Measurements from ENCODE around the gene SNX21.

SNX21 gene

DNA sequence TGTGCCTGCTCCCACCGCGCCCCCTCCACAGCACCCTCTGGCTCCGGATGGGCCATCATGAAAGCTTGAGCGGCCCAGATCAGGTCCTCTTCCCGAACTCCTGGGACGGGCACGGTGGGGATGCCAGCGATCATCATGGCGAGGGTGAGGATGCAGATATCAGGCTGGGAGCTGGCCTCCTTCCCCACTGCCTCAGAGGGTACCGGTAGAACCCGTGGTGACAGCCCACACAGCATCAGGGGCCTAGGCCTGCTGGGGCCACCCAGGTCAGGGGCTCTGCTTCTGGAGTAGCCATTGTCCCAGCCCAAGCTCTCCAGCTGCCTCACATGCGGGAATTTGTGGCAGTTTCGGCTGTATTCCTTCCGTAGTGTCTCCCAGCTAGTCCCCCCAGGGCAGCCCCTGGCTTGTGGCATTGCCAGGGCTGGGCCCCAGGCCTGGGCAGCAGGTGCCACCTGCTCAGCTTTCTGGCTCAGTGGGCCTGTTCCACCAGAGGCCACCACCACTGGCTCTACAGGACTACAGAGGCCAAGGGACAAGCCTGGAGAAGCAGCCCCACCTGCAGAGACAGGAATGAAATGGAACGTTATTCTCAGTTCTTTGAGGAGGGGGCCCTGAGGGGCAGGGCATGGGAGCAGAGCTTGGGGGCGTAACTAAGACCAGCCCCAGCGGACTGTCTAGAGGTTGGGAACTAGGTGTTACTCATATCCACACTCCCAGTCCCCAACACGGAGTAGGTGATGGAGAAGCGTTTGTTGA lies 53.2 kb downstream of the SNX21 start:
- no peak for DNase-seq (ENCODE audit: low spot score)
- TF ChIP-seq, protein P1, sequence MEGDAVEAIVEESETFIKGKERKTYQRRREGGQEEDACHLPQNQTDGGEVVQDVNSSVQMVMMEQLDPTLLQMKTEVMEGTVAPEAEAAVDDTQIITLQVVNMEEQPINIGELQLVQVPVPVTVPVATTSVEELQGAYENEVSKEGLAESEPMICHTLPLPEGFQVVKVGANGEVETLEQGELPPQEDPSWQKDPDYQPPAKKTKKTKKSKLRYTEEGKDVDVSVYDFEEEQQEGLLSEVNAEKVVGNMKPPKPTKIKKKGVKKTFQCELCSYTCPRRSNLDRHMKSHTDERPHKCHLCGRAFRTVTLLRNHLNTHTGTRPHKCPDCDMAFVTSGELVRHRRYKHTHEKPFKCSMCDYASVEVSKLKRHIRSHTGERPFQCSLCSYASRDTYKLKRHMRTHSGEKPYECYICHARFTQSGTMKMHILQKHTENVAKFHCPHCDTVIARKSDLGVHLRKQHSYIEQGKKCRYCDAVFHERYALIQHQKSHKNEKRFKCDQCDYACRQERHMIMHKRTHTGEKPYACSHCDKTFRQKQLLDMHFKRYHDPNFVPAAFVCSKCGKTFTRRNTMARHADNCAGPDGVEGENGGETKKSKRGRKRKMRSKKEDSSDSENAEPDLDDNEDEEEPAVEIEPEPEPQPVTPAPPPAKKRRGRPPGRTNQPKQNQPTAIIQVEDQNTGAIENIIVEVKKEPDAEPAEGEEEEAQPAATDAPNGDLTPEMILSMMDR (IDR thresholded peaks at IDR 0.05; ENCODE audit: extremely low read depth, missing control alignments): no peak

- TF ChIP-seq, protein P1 (IDR thresholded peaks at IDR 0.05; ENCODE audit: extremely low read depth, missing control alignments): no peak
- DNase-seq (ENCODE audit: low spot score): no peak
These were observed 53.7 kb downstream of the SNX21 start, which contains the start of gene SPATA25 for GRCh38 chr20:45887346-45887715. Gene SPATA25 (minus strand): TSS chr20:45887622. CDS start chr20:45887590, 32 bp downstream.

DNA sequence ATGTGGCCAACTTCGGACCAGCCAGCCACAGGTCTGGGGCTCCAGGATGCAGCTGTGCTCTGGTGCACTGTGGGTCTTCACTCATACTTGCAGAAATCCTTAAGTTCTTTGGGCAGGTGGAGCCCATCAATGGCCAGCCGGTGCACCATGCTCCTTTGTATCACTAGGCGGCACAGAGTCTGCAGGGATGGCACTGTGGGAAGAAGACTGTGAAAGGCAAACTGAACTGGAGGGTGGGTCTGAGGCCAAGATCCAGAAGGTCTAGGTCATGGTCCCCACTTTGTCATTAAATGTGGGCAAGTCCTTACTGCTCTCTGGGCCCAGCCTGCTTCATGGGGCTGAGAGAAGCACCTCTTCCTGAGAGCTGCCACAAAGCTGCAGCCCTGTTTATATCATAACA lies 55.1 kb downstream of the SNX21 start:
- no peak for DNase-seq (ENCODE audit: low spot score)
- TF ChIP-seq, protein P1 (IDR thresholded peaks at IDR 0.05; ENCODE audit: extremely low read depth, missing control alignments): no peak

DNA sequence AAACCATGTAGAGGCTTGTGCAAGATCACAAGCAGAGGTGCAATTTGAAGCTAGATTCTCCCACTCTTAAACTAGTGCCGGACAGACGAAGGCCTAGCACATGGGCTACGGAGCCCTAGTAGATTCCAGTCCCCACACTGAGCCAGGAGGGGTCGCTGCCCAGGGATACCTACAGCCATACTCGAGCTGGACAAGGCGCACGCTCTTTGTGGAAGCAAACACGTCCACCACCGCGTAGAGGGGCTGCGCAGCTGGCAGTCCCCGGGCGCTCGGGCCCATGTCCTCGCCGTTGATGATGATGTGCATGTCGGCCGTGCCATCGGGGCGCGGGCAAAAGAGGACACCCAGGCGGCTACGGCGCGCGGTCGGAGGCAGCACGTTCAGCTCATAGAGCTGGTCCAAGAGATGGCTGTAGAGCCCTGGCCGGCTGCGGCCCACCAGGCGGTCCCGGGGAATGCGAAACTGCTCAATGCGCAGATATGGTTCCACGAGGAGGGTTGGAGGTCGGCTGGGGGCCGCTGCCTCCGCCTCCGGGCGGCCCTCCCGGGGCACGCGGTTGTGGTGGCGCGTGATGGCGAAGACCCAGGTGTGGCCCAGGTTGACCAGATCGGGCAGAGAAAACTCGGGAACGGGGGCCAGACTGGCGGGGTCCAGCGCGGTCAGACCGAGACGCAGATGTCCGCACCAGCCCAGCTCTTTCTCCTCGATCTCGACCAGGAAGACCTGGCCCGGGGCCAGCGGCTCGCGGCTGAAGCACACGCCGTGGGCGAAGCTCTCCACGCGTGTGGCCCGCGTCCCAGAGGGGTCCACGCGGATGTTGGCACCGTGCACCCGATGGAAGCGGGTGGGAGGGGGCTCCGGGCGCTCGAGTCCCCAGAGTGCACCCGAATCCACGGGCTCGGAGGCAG lies 56.7 kb downstream of the SNX21 start:
- peak; percentile 75 for DNase-seq (ENCODE audit: low spot score)
- TF ChIP-seq, protein P1 (IDR thresholded peaks at IDR 0.05; ENCODE audit: extremely low read depth, missing control alignments): peak; percentile 25

- DNase-seq (ENCODE audit: low spot score): peak; percentile 98
- TF ChIP-seq, protein P1 (IDR thresholded peaks at IDR 0.05; ENCODE audit: extremely low read depth, missing control alignments): no peak
These were observed 57.7 kb downstream of the SNX21 start, which contains the start of the genes CTSA and NEURL2 for GRCh38 chr20:45890985-45891983. Gene CTSA (plus strand): TSS chr20:45891335. CDS start chr20:45891569, 234 bp downstream. Gene NEURL2 (minus strand): TSS chr20:45891208. CDS start chr20:45890991, 217 bp downstream.

DNA sequence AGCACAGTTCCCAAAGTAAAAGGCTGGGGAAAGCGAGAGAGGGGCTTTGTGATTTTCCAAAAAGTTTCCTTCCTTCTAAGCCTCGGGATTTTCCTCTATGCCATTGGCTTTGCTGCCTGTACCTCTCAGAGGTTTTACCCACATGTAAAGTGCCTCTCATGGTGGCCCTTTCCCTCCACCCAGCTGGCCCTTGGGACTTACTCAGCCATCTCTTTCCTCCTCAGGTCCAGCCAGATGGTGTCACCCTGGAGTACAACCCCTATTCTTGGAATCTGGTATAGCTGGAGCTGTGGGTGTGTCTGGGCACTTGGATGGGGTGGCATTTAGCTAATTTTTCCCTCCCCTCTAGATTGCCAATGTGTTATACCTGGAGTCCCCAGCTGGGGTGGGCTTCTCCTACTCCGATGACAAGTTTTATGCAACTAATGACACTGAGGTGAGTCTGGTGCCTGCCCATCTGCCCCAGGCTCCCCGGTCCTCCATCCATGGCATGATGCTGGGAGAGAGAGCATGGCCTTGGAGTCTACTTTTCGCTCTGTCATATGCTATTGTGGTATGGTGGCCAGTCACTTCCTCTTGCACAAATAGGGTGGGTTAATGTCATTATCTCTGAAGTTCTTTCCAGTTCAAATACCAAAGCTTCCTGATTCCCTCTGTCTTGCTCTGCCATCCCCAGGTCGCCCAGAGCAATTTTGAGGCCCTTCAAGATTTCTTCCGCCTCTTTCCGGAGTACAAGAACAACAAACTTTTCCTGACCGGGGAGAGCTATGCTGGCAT lies 58.6 kb downstream of the SNX21 start:
- DNase-seq (ENCODE audit: low spot score): no peak
- TF ChIP-seq, protein P1 (IDR thresholded peaks at IDR 0.05; ENCODE audit: extremely low read depth, missing control alignments): no peak
